ENCODE results near the gene RAB22A.

- TF ChIP-seq CTCF (optimal IDR thresholded peaks at IDR 0.05 in 1 of 3, IDR thresholded peaks at IDR 0.05 in 1 of 3, conservative IDR thresholded peaks at IDR 0.05 in 1 of 3; ENCODE audit: extremely low read depth in 1 of 3, insufficient read depth in 2 of 3, low read length in 3 of 3) (no peak), EZH2 (IDR thresholded peaks at IDR 0.05; ENCODE audit: low read length) (no peak)
Measured at GRCh38 chr20:58406422-58407001, 97.0 kb downstream of the RAB22A start.

Data from keratinocyte (primary cell).